Measurements from ENCODE around the gene OPHN1.
"Not testable (repeated sequence)": the region's sequence is repeated elsewhere in the genome, so short reads cannot be mapped to it uniquely, and the experiment has no call there.

Gene OPHN1

DNA sequence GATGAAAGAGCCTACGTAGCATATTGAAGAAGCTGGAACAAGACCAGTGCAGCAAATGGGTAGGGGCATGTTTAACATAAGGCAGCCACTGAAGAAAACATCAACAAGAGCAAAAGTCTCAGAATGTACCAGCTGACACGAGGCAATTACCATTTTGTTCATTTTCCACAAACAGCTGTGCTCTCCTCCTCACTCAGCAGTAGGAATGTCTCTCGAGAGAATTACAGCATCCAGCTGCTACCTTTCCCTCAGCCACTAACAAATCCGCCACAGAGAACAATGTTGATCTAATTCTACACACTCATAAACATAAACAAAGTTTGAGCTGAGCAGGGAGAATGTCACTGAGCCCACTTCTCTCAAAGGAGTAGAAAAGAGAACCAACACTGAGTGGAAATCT lies 68.0 kb downstream of the OPHN1 start:
- peak in 1 of 56 donors; percentile 0 for DNase-seq

DNA sequence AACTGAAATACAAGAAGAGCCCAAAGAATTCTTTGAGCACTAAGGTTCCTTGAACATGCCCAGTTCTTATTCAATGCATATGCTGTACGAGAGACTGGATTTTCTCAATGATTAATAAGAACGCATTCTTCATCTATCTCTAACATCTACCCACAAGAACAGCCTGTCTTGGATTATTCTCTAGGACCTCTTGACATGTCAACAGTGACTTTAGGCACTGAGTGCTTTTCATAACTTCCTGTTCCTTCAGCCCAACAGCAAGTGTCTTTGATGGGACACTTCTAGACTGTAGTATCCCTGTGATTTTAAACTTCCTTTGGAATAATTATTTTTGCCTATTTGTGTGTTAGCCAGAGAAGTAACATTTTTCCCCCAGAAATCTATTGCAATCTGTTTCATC lies 69.3 kb downstream of the OPHN1 start:
- no peak for DNase-seq

DNA sequence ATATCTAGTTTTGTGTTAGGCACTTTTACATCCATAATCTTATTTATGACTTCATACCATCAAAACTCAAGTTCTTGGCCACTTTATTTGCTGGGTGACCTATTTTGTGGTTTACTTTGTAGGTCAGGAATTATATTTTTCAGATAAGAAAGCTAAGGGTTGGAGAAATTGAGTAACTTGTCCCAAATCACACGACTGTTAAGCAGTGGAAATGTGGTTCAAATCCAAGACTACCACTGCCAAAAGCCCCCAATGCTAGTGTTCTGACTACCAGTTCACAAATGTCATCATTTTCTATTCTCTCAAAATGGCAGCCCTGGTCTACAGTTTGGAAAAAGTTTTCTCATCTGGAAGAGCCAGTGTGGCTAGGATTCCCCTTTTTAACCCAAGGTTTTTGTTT lies 74.6 kb downstream of the OPHN1 start:
- DNase-seq = no peak

DNA sequence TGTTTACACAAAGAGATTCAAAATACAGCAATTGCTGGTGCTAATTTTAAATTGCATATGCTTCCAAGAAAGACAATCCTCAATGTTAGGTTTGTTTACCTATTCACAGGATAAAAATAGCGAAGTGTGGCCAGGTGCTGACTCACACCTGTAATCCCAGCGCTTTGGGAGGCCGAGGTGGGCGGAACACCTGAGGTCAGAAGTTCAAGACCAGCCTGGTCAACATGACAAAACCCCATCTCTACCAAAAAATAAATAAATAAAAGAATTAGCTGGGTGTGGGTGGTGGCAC lies 77.7 kb downstream of the OPHN1 start:
- DNase-seq = no peak

DNA sequence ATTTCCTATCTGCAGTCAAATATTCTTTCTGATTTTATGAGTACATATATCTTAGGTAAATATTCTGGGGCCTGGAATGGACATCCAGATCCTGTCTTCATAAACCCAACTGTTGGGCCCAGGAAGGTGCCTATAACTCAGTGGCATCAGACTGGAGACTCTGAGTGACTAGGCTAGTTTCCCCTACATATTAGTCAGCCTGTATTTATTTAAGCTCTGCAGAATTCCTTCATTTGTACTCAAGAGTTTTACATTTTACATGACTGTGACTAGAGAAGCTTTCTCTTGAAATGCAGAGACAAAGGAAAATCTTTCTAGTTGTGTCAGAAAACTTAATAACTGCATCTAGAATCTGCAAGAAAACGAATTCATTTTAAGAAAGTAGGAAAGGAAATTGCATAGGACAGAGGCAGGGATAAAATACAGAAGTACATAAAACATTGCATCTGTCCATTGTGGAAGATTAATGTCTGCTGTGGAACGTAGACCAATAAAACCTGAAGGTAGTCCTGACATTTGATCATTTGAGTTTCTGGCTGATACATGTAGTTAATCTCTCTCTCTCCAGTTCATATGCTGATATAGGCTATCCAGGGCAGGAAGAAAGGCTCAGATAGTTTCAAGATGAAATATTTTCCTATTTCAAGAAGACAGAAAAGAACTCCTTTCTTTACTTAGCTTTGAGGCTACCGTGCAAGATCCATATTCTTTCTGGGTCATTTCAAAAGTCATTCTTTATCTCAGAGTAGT lies 78.2 kb downstream of the OPHN1 start:
- no peak for DNase-seq

DNA sequence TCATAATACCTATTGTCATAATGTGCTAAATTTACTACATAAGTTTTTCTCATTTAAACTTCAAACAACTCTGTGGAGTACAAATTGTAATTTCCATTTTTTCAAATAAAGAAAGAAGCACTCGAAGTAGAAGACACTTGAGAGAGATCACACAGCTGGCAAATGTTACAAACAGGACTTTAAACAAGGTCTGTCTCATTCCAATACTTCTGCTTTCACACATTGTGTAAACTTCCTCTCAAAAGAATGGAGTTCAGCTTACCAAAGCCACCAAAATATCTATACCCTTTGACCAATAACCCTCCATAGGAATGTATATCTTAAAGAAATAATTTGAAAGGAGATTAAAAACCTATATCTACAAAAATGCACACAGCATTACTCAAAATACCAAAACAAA lies 88.3 kb downstream of the OPHN1 start:
- no peak for DNase-seq

DNA sequence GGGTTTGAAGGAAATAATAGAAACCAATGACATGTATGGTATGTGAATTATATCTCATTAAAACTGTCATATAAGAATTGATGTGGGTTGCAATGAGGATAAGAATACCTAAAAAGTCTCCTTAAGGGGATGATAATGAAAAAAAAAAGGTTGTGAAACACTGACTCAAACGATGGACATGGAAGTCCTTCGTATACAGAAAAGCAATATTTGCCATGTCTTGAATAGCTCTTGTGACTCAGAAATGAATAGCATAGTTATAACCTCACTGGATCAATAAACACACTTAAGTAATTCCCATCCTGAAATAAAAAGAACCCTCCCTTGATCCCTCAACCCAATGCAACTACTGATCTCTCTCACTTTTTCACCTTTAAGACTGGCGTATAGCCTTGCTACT lies 89.7 kb downstream of the OPHN1 start:
- DNase-seq = no peak

DNA sequence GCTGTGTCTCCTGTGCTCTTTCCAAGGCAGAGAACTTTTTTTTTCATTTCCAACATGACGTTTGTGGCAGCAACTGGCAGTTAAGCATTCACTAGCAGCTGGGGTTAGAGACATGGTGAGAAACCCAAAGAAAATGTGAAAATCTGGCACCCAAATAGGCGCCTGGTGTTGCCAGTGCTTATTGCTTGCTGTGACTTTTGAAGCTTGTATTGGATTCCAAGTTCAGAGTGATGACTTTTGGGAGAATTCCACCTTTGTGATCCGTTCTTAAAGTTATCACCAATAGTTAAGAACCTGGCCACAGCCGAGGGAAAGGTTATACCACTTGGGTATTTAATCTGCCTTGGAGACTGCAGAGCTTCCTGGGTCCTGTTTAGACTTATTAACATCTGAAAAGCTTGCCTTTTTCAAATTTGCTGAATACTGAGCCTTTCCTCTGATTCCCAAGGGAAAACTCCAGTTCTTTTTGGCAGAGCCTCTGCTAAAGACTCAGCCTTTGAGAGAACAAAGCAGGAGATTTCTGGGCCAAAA lies 101.0 kb downstream of the OPHN1 start:
- peak in 12 of 56 donors; percentile 0 to 42 (median 4) for DNase-seq

DNA sequence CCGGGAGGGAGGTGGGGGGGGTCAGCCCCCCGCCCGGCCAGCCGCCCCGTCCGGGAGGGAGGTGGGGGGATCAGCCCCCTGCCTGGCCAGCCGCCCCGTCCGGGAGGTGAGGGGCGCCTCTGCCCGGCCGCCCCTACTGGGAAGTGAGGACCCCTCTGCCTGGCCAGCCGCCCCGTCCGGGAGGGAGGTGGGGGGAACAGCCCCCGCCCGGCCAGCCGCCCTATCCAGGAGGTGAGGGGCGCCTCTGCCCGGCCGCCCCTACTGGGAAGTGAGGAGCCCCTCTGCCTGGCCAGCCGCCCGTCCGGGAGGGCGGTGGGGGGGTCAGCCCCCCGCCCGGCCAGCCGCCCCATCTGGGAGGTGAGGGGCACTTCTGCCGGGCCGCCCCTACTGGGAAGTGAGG lies 106.5 kb downstream of the OPHN1 start:
- DNase-seq = not testable (repeated sequence)

DNA sequence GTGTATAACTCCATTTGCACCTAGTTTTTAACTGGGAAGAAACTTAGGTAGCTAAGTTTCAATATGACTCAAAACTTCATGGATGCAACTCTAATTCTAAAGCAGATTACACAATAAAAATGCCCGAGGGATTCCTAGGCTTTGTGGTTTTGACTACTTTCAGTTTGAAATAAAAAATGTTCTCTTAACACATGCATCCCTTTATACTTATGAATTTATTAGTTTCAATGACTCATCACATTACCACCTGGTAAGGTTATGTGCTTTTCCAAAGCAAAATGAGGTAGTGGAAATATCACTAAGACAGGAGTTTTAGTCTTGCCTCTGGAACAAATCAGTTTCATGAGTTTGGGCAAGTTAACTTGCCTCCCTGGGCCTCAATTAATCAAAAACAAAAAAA lies 125.5 kb downstream of the OPHN1 start:
- no peak for DNase-seq

DNA sequence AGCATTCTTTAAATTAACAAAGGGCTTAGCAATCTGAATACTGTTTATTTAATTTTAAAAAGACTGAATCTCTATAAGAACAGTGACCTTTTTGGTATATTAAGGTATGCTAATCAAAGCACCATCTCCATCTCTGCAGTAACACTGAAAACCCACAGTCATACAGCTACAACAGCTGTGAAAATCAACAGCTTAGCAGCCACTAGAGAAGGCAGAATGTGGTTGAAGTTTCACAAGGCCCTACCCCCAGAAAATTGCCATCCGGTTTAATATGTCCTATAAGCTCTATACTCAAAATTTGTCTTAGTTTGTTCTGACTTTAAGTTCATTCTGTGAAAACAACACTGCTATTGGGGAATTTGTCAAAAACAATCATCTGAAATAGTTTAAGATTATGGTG lies 128.7 kb downstream of the OPHN1 start:
- no peak for DNase-seq

DNA sequence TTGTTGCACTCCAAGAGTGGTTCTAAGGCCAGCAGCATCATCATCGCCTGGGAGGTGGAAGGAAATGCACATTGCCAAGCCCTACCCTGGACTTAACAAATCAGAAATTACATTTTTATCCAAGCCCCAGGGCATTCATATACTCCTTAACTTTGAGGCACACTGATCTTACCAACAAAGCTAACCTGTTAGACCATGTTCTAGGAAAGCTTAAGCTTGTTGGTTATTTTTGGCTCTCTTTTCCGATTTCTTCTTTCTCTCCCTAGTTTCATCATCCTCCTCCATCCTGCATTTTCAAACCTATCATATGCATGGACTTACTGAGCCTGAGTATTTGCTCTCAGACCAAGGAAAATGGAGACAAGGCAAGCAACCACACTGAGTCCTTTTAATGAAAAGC lies 133.4 kb downstream of the OPHN1 start:
- no peak for DNase-seq

DNA sequence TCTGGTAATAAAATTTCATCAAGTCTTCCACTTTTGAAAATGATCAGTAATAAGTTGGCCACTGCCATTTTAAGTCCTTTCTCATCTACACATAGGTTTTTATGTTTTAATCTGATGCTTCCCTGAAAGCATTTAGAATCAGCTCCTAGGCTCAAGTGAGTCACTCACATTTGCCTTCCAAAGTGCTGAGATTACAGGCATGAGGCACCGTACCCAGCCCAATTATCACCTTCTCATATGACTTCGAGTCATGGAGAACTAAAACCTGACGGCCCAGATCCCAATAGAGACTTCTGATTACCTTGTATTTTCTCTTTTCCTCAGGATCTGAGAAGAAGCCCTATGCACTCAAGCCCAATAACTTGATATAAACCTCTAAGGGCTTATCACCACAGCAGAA lies 140.8 kb downstream of the OPHN1 start:
- DNase-seq = no peak

DNA sequence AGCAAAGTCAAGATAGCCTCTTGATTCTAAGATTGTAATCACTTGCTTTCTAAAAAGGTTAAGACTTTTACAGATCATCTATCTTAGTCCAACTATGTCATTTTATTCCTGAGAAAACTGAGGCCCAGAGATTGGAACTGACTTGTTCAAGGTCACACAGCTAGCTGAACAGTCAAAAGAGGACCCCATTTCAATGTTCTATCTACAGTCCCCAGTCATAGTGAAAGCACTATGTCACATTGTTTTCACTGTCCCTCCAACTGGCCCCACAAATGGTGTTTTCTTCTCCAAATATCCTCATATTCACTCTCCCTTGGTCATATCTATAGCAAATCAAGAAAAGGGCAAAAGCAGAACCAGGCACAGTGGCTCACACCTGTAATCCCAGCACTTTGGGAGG lies 145.2 kb downstream of the OPHN1 start:
- no peak for DNase-seq

DNA sequence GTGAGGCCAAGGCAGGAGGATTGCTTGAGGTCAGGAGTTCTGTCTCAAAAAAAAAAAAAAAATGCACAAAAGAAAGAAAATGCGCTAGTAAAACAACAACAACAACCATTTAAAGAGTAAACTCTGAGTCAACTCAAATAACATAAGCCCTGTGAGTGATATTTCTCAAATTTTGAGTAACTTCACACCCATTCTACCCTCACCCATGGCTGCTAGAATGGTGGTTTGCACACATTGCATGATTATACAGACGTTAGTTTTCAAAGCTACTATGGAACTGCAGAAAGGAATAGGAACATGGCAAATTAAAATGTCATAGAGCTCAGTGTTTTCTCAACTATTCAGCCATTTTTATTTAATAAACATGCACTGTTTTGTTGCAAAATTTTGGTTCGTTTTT lies 145.9 kb downstream of the OPHN1 start:
- no peak for DNase-seq

DNA sequence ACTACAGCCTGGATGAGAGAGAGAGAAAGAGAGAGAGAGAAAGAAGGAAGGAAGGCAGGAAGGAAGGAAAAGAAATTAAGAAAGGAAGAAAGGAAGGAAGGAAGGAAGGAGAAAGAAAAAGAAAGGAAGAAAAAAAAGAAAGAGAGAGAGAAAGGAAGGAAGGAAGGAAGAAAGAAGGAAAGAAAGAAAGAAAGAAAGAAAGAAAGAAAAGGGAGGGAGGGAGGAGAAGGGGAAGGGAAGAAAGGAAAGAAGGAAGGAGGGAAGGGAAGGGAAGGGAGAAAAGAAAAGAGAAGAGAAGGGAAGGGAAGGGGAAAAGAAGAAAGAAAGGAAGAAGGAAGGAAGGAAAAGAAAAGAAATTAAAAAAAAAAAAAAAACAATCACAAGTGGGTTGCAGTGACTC lies 146.3 kb downstream of the OPHN1 start:
- DNase-seq = no peak

DNA sequence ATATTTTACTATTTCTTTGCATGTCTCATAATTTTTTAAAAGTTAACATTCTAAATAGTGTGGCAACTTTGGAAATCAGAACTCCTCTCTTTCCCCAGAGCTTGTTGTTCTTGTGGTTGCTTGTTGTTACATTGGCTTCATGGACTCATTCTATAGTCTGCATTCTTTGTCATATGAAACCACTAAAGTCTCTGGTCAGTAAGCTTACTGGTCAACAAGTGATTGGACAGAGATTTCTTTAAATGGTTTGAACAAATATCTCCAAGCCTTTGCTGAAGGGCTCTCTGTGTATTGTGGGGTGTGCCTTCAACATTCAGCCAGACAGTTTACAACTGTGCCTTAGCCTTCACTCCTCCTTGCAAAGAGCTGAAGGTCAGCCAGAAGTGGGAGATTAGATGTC lies 147.2 kb downstream of the OPHN1 start:
- DNase-seq = no peak

DNA sequence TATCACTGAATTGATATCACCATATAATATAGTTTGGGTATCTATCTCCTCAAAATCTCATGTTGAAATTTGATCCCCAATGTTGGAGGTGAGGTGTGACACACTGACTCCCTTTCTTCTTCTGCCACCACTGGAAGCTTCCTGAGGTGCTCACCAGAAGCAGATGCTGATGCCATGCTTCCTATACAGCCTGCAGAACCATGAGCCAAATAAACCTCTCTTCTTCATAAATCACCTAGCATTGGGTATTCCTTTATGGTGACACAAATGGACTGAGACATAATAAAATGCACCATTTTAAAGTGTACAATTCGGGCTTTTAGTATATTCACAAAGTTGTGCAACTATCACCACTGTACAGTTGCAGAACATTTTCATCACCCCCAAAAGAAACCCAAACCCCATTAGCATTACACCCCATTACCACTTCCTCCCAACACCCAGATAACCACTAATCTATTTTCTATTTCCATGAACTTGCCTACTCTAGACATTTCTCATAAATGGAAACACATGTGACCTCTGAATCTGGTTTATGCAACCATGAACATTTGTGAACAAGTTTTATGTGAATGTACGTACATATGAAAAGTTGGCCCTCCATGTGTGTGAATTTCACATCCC lies 148.9 kb downstream of the OPHN1 start:
- no peak for DNase-seq

DNA sequence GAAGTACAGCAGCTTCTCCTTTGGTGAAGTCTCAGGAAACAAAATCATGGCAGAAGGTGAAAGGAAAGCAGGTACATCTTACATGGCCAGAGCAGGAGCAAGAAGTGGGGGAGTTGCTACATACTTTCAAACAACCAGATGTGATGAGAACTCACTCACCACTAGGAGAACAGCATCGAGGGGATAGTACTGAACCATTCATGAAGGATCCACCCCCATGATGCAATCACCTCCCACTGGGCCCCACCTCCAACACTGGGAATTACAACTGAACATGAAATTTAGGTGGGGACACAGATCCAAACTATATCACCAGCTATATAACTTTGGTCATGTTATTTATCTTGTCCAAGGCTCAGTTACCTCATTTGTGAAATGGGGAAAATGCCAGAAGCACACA lies 159.4 kb downstream of the OPHN1 start:
- DNase-seq = no peak

DNA sequence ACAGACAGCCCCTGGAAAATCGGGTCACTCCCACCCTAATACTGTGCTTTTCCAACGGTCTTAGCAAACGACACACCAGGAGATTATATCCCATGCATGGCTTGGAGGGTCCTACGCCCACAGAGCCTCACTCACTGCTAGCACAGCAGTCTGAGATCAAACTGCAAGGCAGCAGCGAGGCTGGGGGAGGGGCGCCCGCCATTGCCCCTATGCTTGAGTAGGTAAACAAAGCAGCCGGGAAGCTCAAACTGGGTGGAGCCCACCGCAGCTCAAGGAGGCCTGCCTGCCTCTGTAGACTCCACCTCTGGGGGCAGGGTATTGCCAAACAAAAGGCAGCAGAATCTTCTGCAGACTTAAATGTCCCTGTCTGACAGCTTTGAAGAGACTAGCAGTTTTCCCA lies 168.5 kb downstream of the OPHN1 start:
- DNase-seq = not testable (repeated sequence)

DNA sequence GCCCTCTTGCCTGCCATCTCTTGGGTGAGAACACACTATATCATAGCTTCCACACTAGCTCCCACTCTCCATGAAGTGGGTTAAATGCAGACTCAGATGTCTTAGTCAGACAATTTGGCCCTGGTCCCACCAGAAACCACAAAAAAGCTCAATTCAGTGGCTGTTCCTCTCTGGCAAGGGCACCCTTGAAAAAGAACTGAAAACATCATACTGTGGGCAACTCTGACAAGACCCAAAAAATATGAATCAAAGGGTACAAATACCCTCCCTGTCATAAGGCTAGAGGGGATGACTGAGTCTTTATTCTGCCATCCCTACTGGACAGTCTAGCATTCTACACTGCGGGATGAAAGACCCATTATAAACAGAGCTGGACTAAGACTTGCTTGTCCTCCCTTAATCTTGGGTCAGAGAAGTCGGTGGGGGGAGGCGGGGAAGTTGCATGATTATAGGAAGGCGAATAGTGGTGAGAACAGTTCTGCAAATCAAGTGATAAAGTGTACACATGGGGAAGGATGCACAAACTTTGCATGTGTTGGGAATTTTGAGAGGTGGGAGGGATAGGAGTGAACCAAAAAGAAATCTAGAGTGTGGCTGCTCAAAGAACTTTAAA lies 172.1 kb downstream of the OPHN1 start:
- DNase-seq = peak in 27 of 56 donors; percentile 0 to 58 (median 13)

DNA sequence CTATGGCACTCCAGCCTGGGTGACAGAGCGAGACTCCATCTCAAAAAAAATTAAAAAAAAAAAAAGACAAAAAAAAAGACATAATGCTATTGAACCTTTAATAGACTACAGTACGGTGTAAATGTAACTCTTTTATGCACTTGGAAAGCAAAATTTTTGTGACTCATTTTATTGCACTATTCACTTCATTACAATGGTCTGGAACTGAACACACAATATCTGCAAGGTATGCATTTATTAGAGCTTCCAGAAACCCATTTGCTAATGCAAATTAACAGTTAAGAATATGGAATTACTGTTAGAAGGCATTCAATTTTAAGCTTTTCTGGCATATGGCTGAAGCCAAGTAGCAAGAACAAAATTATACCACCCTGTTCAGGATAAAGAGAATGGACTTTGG lies 176.3 kb downstream of the OPHN1 start:
- no peak for DNase-seq

Data from amygdala (tissue), 56 donors.